Activated gamma-delta T cell (primary cell): ENCODE results near the gene NAGS.
"Not testable (repeated sequence)": the region's sequence is repeated elsewhere in the genome, so short reads cannot be mapped to it uniquely, and the experiment has no call there.

Experiments used
- DNase-seq: peaks from one replicate; lab custom pipeline; 2025; lab: John Stamatoyannopoulos, UW

NAGS gene

GRCh38 chr17:43983515-43984411 lies 20.7 kb upstream of the NAGS start:
- DNase-seq: no peak

- no peak for DNase-seq
Measured at GRCh38 chr17:43984521-43984920, 19.9 kb upstream of the NAGS start.

GRCh38 chr17:43986225-43986981 lies 18.0 kb upstream of the NAGS start:
- no peak for DNase-seq

GRCh38 chr17:43987131-43988021 lies 17.0 kb upstream of the NAGS start:
- DNase-seq: no peak

GRCh38 chr17:43988301-43988700 lies 16.1 kb upstream of the NAGS start:
- DNase-seq: no peak

GRCh38 chr17:43992641-43993040 lies 11.8 kb upstream of the NAGS start:
- DNase-seq: no peak

GRCh38 chr17:43994272-43995149 lies 9.9 kb upstream of the NAGS start:
- peak; percentile 36 for DNase-seq

- DNase-seq: no peak
Measured at GRCh38 chr17:43995150-43995471, 9.3 kb upstream of the NAGS start.

GRCh38 chr17:43997180-43997579 lies 7.2 kb upstream of the NAGS start:
- not testable (repeated sequence) for DNase-seq

- no peak for DNase-seq
Measured at GRCh38 chr17:43998552-43998951, 5.9 kb upstream of the NAGS start.

GRCh38 chr17:43999024-43999423 lies 5.4 kb upstream of the NAGS start:
- no peak for DNase-seq

- DNase-seq: no peak
Measured at GRCh38 chr17:44000141-44000860, 4.1 kb upstream of the NAGS start.

- no peak for DNase-seq
Measured at GRCh38 chr17:44000871-44001460, 3.5 kb upstream of the NAGS start.

GRCh38 chr17:44001461-44001920 lies 2.9 kb upstream of the NAGS start:
- no peak for DNase-seq

GRCh38 chr17:44002141-44002848 lies 2.1 kb upstream of the NAGS start:
- DNase-seq: no peak

- no peak for DNase-seq
Measured at GRCh38 chr17:44004761-44005526, 522 bp downstream of the NAGS start.

GRCh38 chr17:44005527-44006271 lies 1.3 kb downstream of the NAGS start:
- no peak for DNase-seq

GRCh38 chr17:44006272-44006597 lies 1.8 kb downstream of the NAGS start:
- DNase-seq: no peak
